Measurements from ENCODE around the gene RIMS1.

GRCh38 chr6:72324591-72324990, 438.2 kb downstream of the RIMS1 start:
- TF ChIP-seq CTCF (IDR thresholded peaks at IDR 0.05) (no peak), POLR2AphosphoS5 (IDR thresholded peaks at IDR 0.05; ENCODE audit: insufficient read depth in 1 of 2, low read depth in 1 of 2) (no peak)
